Adipocyte (in vitro differentiated cells): ENCODE results near the gene NEFH.

Experiments
- DNase-seq: peaks from one replicate; pipeline ENCODE4 v3.0.0-alpha.2; 2015; ENCODE audit warnings: low read depth
- H3K27me3 ChIP-seq: replicated peaks from 2 replicates; pipeline ENCODE4 v1.7.0; 2013; ENCODE audit warnings: mild to moderate bottlenecking, low read length, moderate library complexity; ENCODE audit not compliant: control insufficient read depth, insufficient read depth
- H3K36me3 ChIP-seq: 2 replicates; pipeline ENCODE4 v1.7.0; 2013; ENCODE audit warnings: low read length, mild to moderate bottlenecking, moderate library complexity; ENCODE audit not compliant: control insufficient read depth, insufficient read depth, severe bottlenecking
- H3K4me1 ChIP-seq: 2 replicates; pipeline ENCODE4 v1.7.0; 2013; ENCODE audit warnings: mild to moderate bottlenecking, low read length, moderate library complexity; ENCODE audit not compliant: control insufficient read depth, insufficient read depth
- H3K4me3 ChIP-seq: 2 replicates; pipeline ENCODE4 v1.7.0; 2013; ENCODE audit warnings: mild to moderate bottlenecking, low read length, moderate library complexity
- H3K9ac ChIP-seq: 2 replicates; pipeline ENCODE4 v1.7.0; 2013; ENCODE audit warnings: mild to moderate bottlenecking, low read length, moderate library complexity
- H3K9me3 ChIP-seq: 2 replicates; pipeline ENCODE4 v1.7.0; 2013; ENCODE audit warnings: mild to moderate bottlenecking, low read length, moderate library complexity; ENCODE audit not compliant: control insufficient read depth

NEFH gene

DNA sequence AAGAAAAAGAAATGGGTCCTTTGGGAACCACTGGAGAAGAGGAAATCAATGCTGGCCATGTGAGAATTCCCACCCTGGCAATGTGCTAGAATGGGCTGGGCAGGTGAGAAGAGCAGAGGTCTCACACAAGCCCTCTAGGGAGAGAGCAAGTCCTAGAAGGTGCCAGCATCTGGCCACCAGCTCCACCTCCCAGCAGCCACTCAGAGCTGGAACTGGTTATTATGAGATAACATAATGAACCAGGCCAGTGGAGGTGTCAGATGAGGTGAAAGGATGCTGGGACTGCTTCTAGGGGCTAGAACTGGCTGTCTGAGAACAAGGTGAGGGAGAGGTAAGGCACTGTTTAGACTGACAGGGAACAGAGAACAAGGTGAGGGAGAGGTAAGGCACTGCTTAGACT lies 29.3 kb downstream of the NEFH start:
- Histone ChIP-seq H3K4me3 (no peak overlapping the region), H3K36me3 (peaks cover 70% of the 10 kb centered on the region), H3K4me1 (peaks cover under 1% of the 10 kb centered on the region), H3K9me3 (no peaks in the 10 kb centered on the region), H3K27me3 (no peaks in the 10 kb centered on the region), H3K9ac (no peak overlapping the region)
- no peak for DNase-seq

DNA sequence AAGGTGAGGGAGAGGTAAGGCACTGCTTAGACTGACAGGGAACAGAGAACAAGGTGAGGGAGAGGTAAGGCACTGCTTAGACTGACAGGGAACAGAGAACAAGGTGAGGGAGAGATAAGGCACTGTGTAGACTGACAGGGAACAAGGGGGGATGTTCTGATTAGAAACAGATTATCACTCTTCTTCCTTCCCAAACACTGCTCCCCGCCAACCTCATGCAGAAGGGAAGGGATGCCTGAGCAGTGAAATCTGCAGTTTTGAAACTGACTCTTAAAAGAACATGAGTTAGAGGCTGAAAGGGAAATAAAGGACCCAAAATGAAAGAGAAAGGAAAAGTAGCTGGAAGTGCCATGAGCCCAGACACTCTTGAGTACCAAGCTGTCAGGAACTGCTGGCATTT lies 29.8 kb downstream of the NEFH start:
- no peak for DNase-seq
- Histone ChIP-seq H3K27me3 (no peaks in the 10 kb centered on the region), H3K4me3 (no peak overlapping the region), H3K9me3 (no peaks in the 10 kb centered on the region), H3K9ac (no peak overlapping the region), H3K4me1 (no peaks in the 10 kb centered on the region), H3K36me3 (peaks cover 70% of the 10 kb centered on the region)

- no peaks in the 10 kb centered on the region for H3K9me3 ChIP-seq
- no peak overlapping the region for H3K4me3 ChIP-seq
- peaks cover 75% of the 10 kb centered on the region for H3K36me3 ChIP-seq
- no peaks in the 10 kb centered on the region for H3K4me1 ChIP-seq
- H3K27me3 ChIP-seq = no peaks in the 10 kb centered on the region
- DNase-seq = no peak
- H3K9ac ChIP-seq = no peak overlapping the region
Observed at GRCh38 chr22:29510542-29510941, 30.5 kb downstream of the NEFH start.

GRCh38 chr22:29511126-29511862 lies 31.3 kb downstream of the NEFH start:
- no peak for DNase-seq
- no peak overlapping the region for H3K9ac ChIP-seq
- H3K4me1 ChIP-seq = no peaks in the 10 kb centered on the region
- H3K27me3 ChIP-seq = no peaks in the 10 kb centered on the region
- H3K9me3 ChIP-seq = no peaks in the 10 kb centered on the region
- peaks cover 77% of the 10 kb centered on the region for H3K36me3 ChIP-seq
- H3K4me3 ChIP-seq = no peak overlapping the region

- Histone ChIP-seq H3K9me3 (no peaks in the 10 kb centered on the region), H3K4me3 (no peak overlapping the region), H3K4me1 (no peaks in the 10 kb centered on the region), H3K9ac (no peak overlapping the region), H3K36me3 (peaks cover 78% of the 10 kb centered on the region), H3K27me3 (no peaks in the 10 kb centered on the region)
- DNase-seq = no peak
Observed at GRCh38 chr22:29512031-29512430, 32.0 kb downstream of the NEFH start.

GRCh38 chr22:29517215-29517908 lies 37.3 kb downstream of the NEFH start:
- H3K27me3 ChIP-seq = no peaks in the 10 kb centered on the region
- DNase-seq = no peak

DNA sequence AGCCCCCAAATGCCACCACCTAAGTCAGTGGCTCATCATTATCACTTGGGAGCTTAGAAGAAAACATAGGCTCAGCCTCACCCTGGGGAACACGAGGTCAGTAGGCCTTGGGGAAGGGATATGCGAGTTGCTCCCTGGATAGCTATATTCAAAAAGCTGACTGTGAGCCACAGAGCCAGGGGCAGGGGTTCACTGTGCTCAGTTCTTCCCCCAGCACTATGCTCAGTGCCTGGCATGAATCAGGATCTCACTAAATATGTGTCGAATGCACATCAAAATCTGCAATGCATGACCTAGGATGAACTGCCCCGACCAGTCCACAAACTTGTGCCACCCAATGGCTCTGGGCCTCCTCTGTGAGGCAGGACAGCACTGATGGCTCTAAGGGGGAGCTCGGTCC lies 38.4 kb downstream of the NEFH start:
- Histone ChIP-seq H3K36me3 (peaks cover 69% of the 10 kb centered on the region), H3K9me3 (no peaks in the 10 kb centered on the region), H3K27me3 (no peaks in the 10 kb centered on the region), H3K4me3 (no peak overlapping the region), H3K9ac (no peak overlapping the region), H3K4me1 (peaks cover 3% of the 10 kb centered on the region)
- DNase-seq = no peak

More at GRCh38 chr22:29517215-29517908, 37.3 kb downstream of the NEFH start:
- no peak overlapping the region for H3K9ac ChIP-seq
- peaks cover 3% of the 10 kb centered on the region for H3K4me1 ChIP-seq
- peaks cover 72% of the 10 kb centered on the region for H3K36me3 ChIP-seq
- H3K9me3 ChIP-seq = no peaks in the 10 kb centered on the region
- no peak overlapping the region for H3K4me3 ChIP-seq

- peaks cover 7% of the 10 kb centered on the region for H3K4me1 ChIP-seq
- peaks cover 83% of the 10 kb centered on the region for H3K36me3 ChIP-seq
- DNase-seq = no peak
Observed at GRCh38 chr22:29519996-29520395, 40.0 kb downstream of the NEFH start.

GRCh38 chr22:29520851-29521250 lies 40.8 kb downstream of the NEFH start:
- DNase-seq = peak; percentile 74
- Histone ChIP-seq H3K9me3 (no peaks in the 10 kb centered on the region), H3K4me3 (no peak overlapping the region), H3K9ac (no peak overlapping the region), H3K36me3 (peaks cover 83% of the 10 kb centered on the region), H3K4me1 (peaks cover 14% of the 10 kb centered on the region), H3K27me3 (no peaks in the 10 kb centered on the region)

More at GRCh38 chr22:29519996-29520395, 40.0 kb downstream of the NEFH start:
- Histone ChIP-seq H3K4me3 (no peak overlapping the region), H3K9ac (no peak overlapping the region), H3K27me3 (no peaks in the 10 kb centered on the region), H3K9me3 (no peaks in the 10 kb centered on the region)

- Histone ChIP-seq H3K36me3 (peaks cover 81% of the 10 kb centered on the region), H3K4me3 (no peak overlapping the region), H3K4me1 (peaks cover 14% of the 10 kb centered on the region), H3K9ac (no peak overlapping the region), H3K27me3 (no peaks in the 10 kb centered on the region), H3K9me3 (no peaks in the 10 kb centered on the region)
- DNase-seq = no peak
Observed at GRCh38 chr22:29521526-29521925, 41.5 kb downstream of the NEFH start.

GRCh38 chr22:29523761-29524160 lies 43.7 kb downstream of the NEFH start:
- Histone ChIP-seq H3K4me3 (no peak overlapping the region), H3K4me1 (peaks cover 14% of the 10 kb centered on the region), H3K9me3 (no peaks in the 10 kb centered on the region), H3K9ac (no peak overlapping the region), H3K36me3 (peaks cover 81% of the 10 kb centered on the region), H3K27me3 (no peaks in the 10 kb centered on the region)
- no peak for DNase-seq
